HG03060 (cell line): ENCODE data around the gene PGAM2.

Source experiments
- ATAC-seq: cut with Tn5 transposase; IDR thresholded peaks from one replicate; pipeline ENCODE4 v1.9.1; 2021; ENCODE audit warnings: low read depth, moderate number of reproducible peaks; ENCODE audit not compliant: unreplicated experiment

Gene PGAM2

GRCh38 chr7:44065431-44066110 is at the start of gene PGAM2:
PGAM2 (minus strand) TSS chr7:44065567; CDS start chr7:44065529, 38 bp downstream.
- ATAC-seq: no peak

- no peak for ATAC-seq
Observed at GRCh38 chr7:44114586-44115310, 49.4 kb upstream of the PGAM2 start.

GRCh38 chr7:44113764-44114354 is 48.5 kb upstream of the PGAM2 start:
- no peak for ATAC-seq

GRCh38 chr7:44112997-44113763 is 47.8 kb upstream of the PGAM2 start:
- ATAC-seq: no peak

GRCh38 chr7:44112231-44112996 is 47.0 kb upstream of the PGAM2 start:
- ATAC-seq: no peak

- ATAC-seq: no peak
Observed at GRCh38 chr7:44111761-44112160, 46.4 kb upstream of the PGAM2 start.

- no peak for ATAC-seq
Observed at GRCh38 chr7:44110719-44111635, 45.6 kb upstream of the PGAM2 start.

- ATAC-seq: no peak
Observed at GRCh38 chr7:44109991-44110390, 44.6 kb upstream of the PGAM2 start.

- ATAC-seq: no peak
Observed at GRCh38 chr7:44108768-44109750, 43.7 kb upstream of the PGAM2 start.

GRCh38 chr7:44107961-44108767 is 42.8 kb upstream of the PGAM2 start:
- no peak for ATAC-seq

GRCh38 chr7:44107116-44107960 is 42.0 kb upstream of the PGAM2 start:
- ATAC-seq: no peak

- ATAC-seq: no peak
Observed at GRCh38 chr7:44106311-44107065, 41.1 kb upstream of the PGAM2 start.

GRCh38 chr7:44105832-44106231 is 40.5 kb upstream of the PGAM2 start:
- no peak for ATAC-seq

GRCh38 chr7:44104860-44105771 is 39.7 kb upstream of the PGAM2 start:
- no peak for ATAC-seq
